Activated naive CD4-positive, alpha-beta T cell treated with anti-CD3 and anti-CD28 coated beads, Interleukin-2, amount 50 U/mL, for 24 hours (primary cell): ENCODE measurements around the gene GGA2.
"Not testable (repeated sequence)": the region's sequence is repeated elsewhere in the genome, so short reads cannot be mapped to it uniquely, and the experiment has no call there.

Experiments
- H3K27ac Mint-ChIP-seq: one replicate; pipeline ENCODE4 v1.8.0; 2021; ENCODE audit warnings: mild to moderate bottlenecking, mixed read lengths
- H3K27me3 Mint-ChIP-seq: one replicate; pipeline ENCODE4 v1.8.0; 2021; ENCODE audit warnings: mixed read lengths
- H3K36me3 Mint-ChIP-seq: one replicate; pipeline ENCODE4 v1.8.0; 2021; ENCODE audit warnings: mixed read lengths
- H3K4me1 Mint-ChIP-seq: one replicate; pipeline ENCODE4 v1.8.0; 2021; ENCODE audit warnings: mixed read lengths
- H3K4me3 Mint-ChIP-seq: one replicate; pipeline ENCODE4 v1.8.0; 2021; ENCODE audit warnings: mild to moderate bottlenecking, mixed read lengths
- H3K9me3 Mint-ChIP-seq: one replicate; pipeline ENCODE4 v1.8.0; 2021; ENCODE audit warnings: mixed read lengths

GGA2 gene

DNA sequence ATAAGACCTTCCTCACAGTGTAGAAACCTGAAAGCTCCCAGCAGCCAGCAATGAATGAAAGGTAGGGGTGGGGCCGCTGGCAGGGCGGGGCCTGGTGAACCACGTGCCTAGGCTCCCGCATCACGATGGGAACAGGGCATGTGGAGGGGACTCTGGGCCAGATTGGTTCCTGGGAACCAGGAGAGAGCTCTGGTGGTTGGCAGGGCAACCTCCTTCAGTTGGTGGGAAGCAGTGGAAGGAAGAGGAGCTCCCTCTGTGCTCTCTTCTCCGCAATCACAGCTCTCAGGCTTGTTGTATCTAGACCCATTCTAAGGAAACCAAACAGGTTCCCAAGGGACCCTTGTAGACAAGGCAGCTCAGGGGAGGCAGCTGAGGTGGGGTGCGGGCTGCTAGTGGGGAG, 10.5 kb downstream of the GGA2 start:
- Mint-ChIP-seq H3K4me3 (no peak overlapping the region), H3K9me3 (no peaks in the 10 kb centered on the region), H3K4me1 (peaks cover 58% of the 10 kb centered on the region), H3K27ac (no peak overlapping the region), H3K36me3 (peaks cover 4% of the 10 kb centered on the region), H3K27me3 (no peaks in the 10 kb centered on the region)

DNA sequence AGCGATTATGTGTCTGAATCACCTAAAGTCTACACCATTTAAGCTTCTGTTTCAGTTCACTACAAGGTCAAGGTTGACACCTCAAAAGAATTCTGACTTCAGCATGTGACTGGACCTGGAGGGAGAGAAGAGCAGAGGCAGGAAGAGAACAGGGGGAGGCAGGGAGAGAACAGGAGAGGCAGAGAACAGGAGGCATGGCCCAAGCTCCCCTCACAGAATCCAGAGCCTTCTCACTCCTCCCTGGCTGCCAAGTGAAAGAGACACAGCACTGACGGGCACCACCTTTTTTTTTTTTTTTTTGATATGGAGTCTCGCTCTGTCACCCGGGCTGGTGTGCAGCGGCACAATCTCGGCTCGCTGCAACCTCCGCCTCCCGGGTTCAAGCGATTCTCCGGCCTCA, 11.4 kb downstream of the GGA2 start:
- H3K27me3 Mint-ChIP-seq: no peaks in the 10 kb centered on the region
- H3K4me3 Mint-ChIP-seq: no peak overlapping the region
- no peaks in the 10 kb centered on the region for H3K9me3 Mint-ChIP-seq
- H3K36me3 Mint-ChIP-seq: peaks cover 4% of the 10 kb centered on the region
- H3K27ac Mint-ChIP-seq: peak overlapping the region; percentile 27
- peaks cover 48% of the 10 kb centered on the region for H3K4me1 Mint-ChIP-seq

DNA sequence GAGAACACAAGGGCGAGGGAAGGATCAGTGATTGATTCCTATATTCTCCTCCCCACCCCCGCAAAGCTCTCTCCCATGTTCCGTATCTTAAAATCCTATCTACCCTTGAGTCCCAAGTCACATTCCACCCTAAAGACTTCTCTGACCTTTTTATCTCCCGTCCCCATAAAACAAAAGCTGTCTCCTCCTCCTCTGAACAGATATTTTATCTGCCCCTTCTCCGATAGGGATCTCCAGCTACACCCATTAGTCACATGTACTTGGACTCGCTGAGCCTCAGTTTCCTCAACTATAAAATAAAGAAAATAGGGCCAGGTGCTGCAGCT, 12.8 kb downstream of the GGA2 start:
- no peaks in the 10 kb centered on the region for H3K27me3 Mint-ChIP-seq
- H3K4me1 Mint-ChIP-seq: peaks cover 41% of the 10 kb centered on the region
- peaks cover 4% of the 10 kb centered on the region for H3K36me3 Mint-ChIP-seq
- no peak overlapping the region for H3K27ac Mint-ChIP-seq
- H3K9me3 Mint-ChIP-seq: no peaks in the 10 kb centered on the region
- no peak overlapping the region for H3K4me3 Mint-ChIP-seq

DNA sequence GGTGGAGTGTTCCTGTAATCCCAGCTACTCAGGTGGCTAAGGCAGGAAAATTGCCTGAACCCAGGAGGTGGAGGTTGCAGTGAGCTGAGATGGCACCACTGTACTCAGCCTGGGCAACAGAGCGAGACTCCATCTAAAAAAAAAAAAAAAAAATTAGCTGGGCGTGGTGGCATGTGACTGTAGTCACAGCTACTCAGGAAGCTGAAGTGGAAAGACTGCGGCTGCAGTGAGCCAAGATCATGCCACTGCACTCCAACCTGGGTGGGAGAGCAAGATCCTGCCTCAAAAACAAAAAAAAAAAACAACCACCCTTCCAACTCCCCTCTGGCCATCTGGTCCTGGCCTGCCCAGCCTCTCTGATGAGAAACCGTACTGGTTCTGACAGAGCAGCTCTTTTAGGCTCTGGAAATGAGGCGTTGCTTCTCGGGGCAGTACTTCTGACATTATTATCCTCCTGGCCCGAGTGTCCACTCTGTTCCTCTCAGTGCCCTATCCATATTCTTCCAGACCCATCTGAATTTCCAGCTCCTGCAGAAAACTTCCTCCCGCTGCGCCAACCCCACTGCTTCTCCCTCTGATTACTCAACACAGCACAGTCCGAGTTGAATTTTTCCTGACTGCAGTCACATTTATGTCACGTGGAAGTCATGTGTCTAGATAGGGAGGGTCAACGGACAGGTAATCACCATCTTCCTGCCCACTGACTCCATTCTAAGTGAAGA, 13.3 kb downstream of the GGA2 start:
- Mint-ChIP-seq H3K4me1 (peaks cover 36% of the 10 kb centered on the region), H3K27ac (peak overlapping the region; percentile 21), H3K36me3 (peaks cover 4% of the 10 kb centered on the region), H3K9me3 (no peaks in the 10 kb centered on the region), H3K4me3 (no peak overlapping the region), H3K27me3 (no peaks in the 10 kb centered on the region)

DNA sequence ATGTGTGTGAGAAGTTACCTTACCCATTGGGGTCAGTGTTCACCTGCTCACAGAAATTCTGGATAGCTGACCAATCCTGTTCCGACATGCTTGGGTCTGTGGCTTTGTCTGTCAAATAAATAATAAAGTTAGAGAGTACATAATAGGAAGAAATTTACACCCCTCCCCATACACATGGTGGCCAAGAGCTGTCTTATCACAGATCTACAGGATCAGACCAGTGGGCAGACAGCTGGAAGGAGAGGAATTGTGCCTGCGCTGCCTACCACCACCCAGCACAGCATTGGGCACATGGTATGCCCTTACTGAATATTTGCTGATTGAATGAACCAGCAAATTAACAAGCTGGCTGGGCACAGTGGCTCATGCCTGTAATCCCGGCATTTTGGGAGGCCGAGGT, 14.6 kb downstream of the GGA2 start:
- Mint-ChIP-seq H3K27me3 (no peaks in the 10 kb centered on the region), H3K36me3 (peaks cover 9% of the 10 kb centered on the region), H3K4me1 (peaks cover 25% of the 10 kb centered on the region), H3K27ac (no peak overlapping the region), H3K4me3 (no peak overlapping the region), H3K9me3 (no peaks in the 10 kb centered on the region)

DNA sequence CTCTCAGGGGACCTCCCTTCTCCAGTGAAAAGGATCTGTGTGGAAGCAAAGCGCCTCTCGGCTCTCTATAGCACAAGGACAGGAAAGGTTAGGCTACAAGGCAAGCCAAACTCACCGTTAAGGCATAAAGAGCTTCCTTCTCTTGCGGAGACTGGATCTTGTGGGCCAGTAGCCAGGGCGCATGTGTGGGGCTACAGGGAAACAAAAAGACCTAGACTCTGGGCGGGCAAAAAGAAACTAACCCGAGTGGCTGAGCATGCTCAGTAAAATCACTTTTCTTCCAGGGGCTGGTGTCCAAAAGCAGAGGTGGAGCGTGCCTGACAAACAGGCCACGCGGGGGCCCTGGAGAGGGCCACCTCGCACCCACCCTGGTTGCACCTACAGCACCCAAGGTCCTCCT, 16.1 kb downstream of the GGA2 start:
- H3K27ac Mint-ChIP-seq: no peak overlapping the region

DNA sequence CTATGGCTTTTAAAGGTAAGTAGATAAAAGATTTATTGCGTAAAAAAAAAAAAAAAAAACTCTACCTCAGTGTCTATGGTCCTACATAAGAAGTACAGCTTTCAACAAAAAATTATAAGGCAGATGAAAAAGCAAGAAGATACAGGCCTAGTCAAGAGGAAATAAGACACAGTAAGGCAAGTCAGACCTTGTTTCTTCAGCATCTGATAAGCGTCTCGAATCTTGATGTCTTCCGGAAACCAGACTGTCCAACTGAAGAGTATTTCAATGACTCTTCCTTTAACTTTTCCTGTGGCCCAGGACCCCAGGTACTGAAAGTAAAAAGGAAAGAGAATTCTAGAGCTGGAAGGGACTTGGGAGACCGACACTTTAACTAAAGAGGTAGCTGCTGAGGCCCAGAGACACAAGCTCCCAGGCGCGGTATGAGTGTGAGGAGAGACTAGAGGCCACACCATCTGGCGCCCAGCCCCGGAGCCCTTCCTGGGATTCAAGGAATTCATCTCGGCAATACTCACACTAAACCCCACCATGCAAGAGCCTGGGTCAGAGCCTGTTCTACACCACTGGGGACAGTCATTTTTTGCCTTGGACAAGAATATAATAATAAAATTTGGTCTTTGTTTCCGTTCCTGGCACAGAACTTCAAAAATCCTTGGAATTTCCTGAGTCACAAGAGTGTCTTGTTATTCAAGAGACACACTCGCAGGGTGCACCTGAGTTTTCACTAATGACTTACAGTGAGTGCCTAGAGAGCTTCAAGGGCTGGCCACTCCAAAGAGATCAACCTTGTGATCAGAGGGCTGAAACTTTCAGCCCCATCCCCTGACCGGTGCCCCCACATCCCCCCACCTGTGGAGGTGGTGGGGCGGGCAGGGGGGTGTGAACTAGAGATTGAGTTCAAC, 18.6 kb downstream of the GGA2 start:
- no peaks in the 10 kb centered on the region for H3K4me1 Mint-ChIP-seq
- no peak overlapping the region for H3K4me3 Mint-ChIP-seq
- peaks cover 5% of the 10 kb centered on the region for H3K36me3 Mint-ChIP-seq
- no peak overlapping the region for H3K27ac Mint-ChIP-seq
- no peaks in the 10 kb centered on the region for H3K9me3 Mint-ChIP-seq
- no peaks in the 10 kb centered on the region for H3K27me3 Mint-ChIP-seq

More for the DNA sequence above, 16.1 kb downstream of the GGA2 start:
- Mint-ChIP-seq H3K27me3 (no peaks in the 10 kb centered on the region), H3K36me3 (peaks cover 9% of the 10 kb centered on the region), H3K4me3 (no peak overlapping the region), H3K9me3 (no peaks in the 10 kb centered on the region), H3K4me1 (peaks cover 17% of the 10 kb centered on the region)

DNA sequence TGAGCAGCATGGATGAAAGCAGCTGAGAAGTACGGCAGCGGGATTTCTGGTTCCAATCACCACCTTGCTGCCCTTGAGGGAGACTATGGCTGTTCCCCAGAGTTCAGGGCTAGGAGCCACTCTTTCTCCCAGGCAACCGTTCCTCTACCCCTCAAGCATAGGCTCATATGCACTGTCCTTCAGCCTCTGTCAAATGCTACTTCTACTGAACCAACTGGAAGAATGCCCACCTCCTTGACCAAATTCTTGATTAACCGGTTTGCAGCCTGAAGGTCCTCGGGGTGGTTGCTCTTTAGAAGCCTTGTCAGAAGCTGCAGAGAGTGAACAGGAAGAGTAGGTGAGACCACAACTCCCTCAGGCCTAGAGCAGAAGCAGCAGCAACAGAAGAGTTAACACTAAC, 23.8 kb downstream of the GGA2 start:
- H3K36me3 Mint-ChIP-seq: peaks cover 11% of the 10 kb centered on the region
- H3K4me1 Mint-ChIP-seq: no peaks in the 10 kb centered on the region
- no peaks in the 10 kb centered on the region for H3K9me3 Mint-ChIP-seq

DNA sequence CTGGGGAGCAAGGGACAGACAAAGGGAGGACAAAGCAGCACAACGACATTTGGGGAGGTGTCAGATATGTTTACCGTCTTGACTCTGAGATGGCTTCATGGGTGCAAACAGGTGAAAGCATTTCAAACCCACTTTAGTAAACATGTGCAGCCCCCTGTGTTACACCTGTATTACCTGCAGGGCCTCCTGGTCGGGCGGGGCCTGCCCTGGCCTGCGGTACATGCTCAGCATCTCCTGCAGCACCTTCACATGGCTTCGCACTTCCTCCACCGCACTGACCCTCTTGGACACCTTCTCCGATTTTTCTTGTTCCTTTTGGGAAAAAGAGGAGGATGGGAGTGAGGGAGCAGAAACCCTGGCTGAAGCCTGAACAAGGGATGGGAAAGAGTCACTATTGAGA, 24.5 kb downstream of the GGA2 start:
- Mint-ChIP-seq H3K9me3 (no peaks in the 10 kb centered on the region), H3K36me3 (peaks cover 8% of the 10 kb centered on the region), H3K27ac (no peak overlapping the region), H3K27me3 (no peaks in the 10 kb centered on the region), H3K4me3 (no peak overlapping the region), H3K4me1 (no peaks in the 10 kb centered on the region)

More for the DNA sequence above, 23.8 kb downstream of the GGA2 start:
- Mint-ChIP-seq H3K27me3 (no peaks in the 10 kb centered on the region), H3K27ac (no peak overlapping the region), H3K4me3 (no peak overlapping the region)

DNA sequence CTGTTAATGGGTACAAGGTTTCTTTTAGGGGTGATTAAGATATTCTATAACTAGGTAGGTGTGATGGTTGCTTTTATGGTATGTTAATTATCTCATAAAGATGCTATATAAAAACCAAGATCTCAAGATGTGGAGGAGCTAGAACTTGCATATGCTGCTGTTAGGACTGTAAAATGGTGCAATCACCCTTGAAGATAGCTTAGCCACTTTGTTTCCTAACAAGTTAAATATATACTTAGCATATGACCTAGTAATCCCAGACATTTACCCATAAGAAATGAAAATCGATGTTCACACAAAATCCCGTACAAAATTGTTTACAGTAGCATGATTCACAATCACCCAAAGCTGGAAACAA, 25.1 kb downstream of the GGA2 start:
- H3K9me3 Mint-ChIP-seq: no peaks in the 10 kb centered on the region
- no peaks in the 10 kb centered on the region for H3K4me1 Mint-ChIP-seq
- H3K36me3 Mint-ChIP-seq: peaks cover 6% of the 10 kb centered on the region
- no peaks in the 10 kb centered on the region for H3K27me3 Mint-ChIP-seq
- H3K4me3 Mint-ChIP-seq: no peak overlapping the region
- no peak overlapping the region for H3K27ac Mint-ChIP-seq

DNA sequence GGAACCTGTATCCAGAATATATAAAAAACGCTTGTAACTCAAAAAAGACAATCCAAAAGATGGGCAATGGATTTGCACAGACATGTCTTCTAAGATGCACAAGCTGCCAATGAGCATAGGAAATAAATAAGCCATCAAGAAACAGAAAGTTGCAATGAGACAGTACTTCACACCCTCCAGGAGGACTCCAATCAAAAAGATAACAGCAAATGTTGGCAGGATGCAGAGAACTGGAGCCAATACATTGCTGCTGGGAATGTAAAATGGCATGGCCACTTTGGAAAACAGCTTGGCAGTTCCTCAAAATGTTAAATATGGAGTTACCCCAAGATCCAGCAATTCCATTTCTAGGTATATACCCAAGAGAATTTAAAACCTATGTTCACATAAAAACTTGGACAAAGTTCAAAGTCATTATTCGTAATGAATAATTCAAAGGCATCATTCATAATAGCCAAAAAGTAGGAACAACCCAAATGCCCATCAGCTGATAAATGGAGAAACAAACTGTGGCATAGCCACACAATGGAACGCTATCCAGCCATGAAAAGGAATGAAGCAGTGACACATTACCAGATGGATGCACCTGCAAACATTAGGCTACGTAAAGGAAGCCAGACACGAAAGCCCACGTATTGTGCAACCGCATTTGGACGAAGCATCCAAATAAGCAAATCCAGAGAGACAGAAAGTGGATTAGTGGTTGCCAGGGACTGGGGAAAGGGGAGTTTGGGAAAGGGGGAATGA, 25.6 kb downstream of the GGA2 start:
- Mint-ChIP-seq H3K4me3 (no peak overlapping the region), H3K4me1 (no peaks in the 10 kb centered on the region), H3K9me3 (no peaks in the 10 kb centered on the region), H3K27ac (no peak overlapping the region), H3K27me3 (no peaks in the 10 kb centered on the region), H3K36me3 (peaks cover 10% of the 10 kb centered on the region)

DNA sequence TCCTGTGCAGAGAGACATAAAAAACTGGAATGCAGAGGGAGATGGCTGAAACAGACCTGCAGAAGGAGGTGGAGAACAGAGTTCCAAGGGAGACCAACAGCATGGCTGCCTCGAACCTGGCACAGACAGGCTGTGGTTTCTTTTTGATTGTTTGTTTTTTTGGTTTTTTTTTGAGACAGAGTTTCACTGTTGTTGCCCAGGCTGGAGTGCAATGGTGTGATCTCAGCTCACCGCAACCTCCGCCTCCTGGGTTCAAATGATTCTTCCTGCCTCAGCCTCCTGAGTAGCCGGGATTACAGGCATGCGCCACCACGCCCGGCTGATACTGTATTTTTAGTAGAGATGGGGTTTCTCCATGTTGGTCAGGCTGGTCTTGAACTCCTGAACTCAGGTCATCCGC, 26.8 kb downstream of the GGA2 start:
- not testable (repeated sequence) for H3K27me3 Mint-ChIP-seq, H3K9me3 Mint-ChIP-seq, H3K4me1 Mint-ChIP-seq, H3K27ac Mint-ChIP-seq, H3K4me3 Mint-ChIP-seq
- peaks cover 15% of the 10 kb centered on the region for H3K36me3 Mint-ChIP-seq

DNA sequence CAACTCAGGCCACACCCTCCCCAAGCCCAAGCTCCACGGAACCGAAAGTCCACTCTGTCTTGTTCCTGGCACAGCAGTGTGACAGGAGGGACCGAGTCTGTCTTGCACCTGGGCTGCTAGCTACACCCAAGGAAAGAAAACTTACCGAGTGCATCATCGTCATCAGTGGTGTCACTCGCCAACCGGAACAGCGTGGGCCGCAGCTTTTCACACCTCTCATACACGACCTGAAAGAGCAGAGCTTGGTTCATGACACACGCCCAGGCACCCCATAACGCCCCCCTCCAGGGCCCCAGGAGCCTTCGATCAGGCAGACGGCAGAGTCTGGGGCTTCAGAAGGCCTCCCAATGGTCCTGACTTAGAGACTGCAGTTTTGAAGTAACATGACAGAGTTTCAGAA, 27.5 kb downstream of the GGA2 start:
- H3K9me3 Mint-ChIP-seq: no peaks in the 10 kb centered on the region
- H3K27me3 Mint-ChIP-seq: no peaks in the 10 kb centered on the region
- no peaks in the 10 kb centered on the region for H3K4me1 Mint-ChIP-seq
- H3K4me3 Mint-ChIP-seq: no peak overlapping the region
- peaks cover 15% of the 10 kb centered on the region for H3K36me3 Mint-ChIP-seq
- no peak overlapping the region for H3K27ac Mint-ChIP-seq

DNA sequence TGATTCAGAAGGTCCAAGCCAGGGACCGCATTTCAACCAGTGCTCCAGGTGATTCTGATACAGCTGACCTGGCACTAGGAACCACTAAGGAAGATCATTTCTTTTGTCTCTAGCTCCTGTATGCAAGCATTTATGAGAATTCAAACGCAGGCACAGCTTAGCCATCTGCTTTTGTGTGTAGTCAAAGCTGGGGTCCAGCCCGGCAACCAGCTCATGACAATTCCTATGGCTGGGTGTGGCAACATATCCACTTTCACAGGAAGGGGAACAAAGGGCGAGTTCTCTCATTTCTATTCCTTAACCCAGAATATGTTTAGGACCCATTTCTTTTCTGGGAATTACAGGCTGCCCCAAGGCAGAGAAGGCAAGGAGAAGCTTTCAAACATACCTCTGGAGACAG, 30.0 kb downstream of the GGA2 start:
- H3K27me3 Mint-ChIP-seq: no peaks in the 10 kb centered on the region
- no peak overlapping the region for H3K4me3 Mint-ChIP-seq
- H3K27ac Mint-ChIP-seq: no peak overlapping the region
- no peaks in the 10 kb centered on the region for H3K9me3 Mint-ChIP-seq
- no peaks in the 10 kb centered on the region for H3K4me1 Mint-ChIP-seq
- H3K36me3 Mint-ChIP-seq: peaks cover 16% of the 10 kb centered on the region

DNA sequence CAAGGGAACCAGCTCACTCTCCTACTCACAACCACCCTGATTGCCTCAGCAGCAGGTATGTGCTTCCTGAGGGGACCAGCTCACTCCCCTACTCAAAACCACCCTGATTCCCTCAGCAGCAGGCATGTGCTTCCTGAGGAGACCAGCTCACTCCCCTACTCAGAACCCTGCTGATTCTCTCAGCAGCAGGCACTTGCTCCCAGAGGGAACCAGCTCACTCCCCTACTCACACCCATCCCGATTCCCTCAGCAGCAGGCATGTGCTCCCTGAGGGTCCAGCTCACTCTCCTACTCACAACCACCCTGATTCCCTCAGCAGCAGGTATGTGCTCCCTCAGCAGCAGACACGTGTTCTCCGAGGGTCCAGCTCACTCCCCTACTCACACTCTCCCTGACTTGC, 31.2 kb downstream of the GGA2 start:
- no peaks in the 10 kb centered on the region for H3K27me3 Mint-ChIP-seq
- no peaks in the 10 kb centered on the region for H3K9me3 Mint-ChIP-seq
- no peak overlapping the region for H3K4me3 Mint-ChIP-seq
- H3K4me1 Mint-ChIP-seq: no peaks in the 10 kb centered on the region
- peaks cover 14% of the 10 kb centered on the region for H3K36me3 Mint-ChIP-seq
- no peak overlapping the region for H3K27ac Mint-ChIP-seq

DNA sequence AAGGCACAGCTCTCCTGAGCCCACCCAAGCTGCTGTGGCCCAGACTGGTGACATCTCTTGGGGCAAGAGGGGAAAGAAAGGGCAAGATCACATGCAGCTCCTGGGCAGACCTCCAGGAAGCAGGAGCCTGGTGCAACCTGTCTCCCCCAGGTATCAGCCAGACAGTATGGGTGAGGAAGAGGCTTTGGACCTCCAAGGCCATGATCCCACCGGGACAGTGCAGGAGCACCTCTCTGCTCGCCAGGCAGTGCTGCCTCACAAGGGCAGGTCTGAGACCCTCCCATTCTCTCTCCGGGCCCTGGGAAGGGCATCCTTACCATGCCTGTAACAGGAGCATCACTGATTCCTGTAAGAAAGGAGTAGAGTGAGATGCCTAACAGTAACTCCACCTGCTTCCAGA, 31.7 kb downstream of the GGA2 start:
- Mint-ChIP-seq H3K36me3 (peaks cover 14% of the 10 kb centered on the region), H3K9me3 (no peaks in the 10 kb centered on the region), H3K4me1 (no peaks in the 10 kb centered on the region), H3K4me3 (no peak overlapping the region), H3K27me3 (no peaks in the 10 kb centered on the region), H3K27ac (no peak overlapping the region)
